ENCODE data around the gene ARHGEF17. TPM values are rescaled to one million over a fixed set of nuclear protein-coding genes. Genes with fewer than 3 reads are reported as not detected.
A peak's percentile ranks its signal among the peaks of the same experiment; 100 is the strongest.

Gene ARHGEF17, protein sequence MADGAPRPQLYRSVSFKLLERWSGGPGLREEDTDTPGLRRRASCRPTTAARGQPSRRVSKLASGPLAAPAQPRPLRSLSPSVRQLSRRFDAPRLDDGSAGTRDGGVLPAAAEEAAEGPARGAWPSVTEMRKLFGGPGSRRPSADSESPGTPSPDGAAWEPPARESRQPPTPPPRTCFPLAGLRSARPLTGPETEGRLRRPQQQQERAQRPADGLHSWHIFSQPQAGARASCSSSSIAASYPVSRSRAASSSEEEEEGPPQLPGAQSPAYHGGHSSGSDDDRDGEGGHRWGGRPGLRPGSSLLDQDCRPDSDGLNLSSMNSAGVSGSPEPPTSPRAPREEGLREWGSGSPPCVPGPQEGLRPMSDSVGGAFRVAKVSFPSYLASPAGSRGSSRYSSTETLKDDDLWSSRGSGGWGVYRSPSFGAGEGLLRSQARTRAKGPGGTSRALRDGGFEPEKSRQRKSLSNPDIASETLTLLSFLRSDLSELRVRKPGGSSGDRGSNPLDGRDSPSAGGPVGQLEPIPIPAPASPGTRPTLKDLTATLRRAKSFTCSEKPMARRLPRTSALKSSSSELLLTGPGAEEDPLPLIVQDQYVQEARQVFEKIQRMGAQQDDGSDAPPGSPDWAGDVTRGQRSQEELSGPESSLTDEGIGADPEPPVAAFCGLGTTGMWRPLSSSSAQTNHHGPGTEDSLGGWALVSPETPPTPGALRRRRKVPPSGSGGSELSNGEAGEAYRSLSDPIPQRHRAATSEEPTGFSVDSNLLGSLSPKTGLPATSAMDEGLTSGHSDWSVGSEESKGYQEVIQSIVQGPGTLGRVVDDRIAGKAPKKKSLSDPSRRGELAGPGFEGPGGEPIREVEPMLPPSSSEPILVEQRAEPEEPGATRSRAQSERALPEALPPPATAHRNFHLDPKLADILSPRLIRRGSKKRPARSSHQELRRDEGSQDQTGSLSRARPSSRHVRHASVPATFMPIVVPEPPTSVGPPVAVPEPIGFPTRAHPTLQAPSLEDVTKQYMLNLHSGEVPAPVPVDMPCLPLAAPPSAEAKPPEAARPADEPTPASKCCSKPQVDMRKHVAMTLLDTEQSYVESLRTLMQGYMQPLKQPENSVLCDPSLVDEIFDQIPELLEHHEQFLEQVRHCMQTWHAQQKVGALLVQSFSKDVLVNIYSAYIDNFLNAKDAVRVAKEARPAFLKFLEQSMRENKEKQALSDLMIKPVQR (N-terminal part only)
- polyA plus RNA-seq (2012; ENCODE audit: insufficient read length, low read depth): 5.5 TPM

DNA sequence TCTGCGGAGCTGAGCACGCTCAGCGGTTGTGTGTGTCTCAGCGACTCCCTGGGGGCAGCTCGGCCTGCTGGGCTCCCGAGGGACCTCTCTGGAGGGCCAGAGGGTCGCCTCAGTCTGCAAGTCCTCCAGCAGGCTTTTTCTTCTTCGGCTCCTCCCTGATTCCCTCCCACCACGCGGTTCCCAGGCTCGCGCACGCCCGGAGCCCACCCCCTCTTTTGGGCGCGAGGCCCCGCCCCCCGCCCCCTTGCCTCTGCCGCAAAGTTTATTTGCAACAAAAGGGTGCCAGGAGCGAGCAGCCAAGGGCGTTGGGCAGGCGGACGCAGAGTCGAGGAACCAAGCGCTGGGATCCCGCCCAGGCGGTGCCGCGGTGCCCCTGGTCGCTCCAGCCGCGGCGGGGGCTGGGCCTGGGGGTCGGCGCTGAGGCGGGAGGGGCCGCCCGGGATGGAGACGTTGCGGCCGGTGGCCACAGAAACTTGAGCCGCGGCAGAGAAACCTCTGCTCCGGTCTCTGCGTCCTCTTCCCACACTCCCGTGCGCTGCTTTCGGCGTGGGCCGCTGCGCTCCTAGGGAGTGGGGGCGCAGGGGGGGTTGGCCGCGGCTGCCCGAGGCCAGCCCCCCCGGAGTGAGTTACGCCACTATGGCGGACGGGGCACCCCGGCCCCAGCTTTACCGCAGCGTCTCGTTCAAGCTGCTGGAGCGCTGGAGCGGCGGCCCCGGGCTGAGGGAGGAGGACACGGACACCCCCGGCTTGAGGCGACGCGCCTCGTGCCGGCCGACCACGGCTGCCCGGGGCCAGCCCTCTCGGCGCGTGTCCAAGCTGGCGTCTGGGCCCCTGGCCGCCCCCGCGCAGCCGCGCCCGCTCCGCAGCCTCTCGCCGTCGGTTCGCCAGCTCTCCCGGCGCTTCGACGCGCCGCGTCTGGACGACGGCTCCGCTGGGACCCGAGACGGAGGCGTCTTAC is at the start of gene ARHGEF17:
ARHGEF17 (plus strand) TSS at position 274 of the 958 bp plus-strand sequence; CDS start at position 637, 363 bp downstream.
- TF ChIP-seq TAF1 (IDR thresholded peaks at IDR 0.05; ENCODE audit: borderline replicate concordance, insufficient read depth, low read length) (no peak), POLR2AphosphoS5 (IDR thresholded peaks at IDR 0.05; ENCODE audit: low read depth, low read length) (peak; percentile 4; the same call in 1 of the 2 replicates), FOXP2 (optimal IDR thresholded peaks at IDR 0.05; ENCODE audit: borderline replicate concordance, extremely low read depth, extremely low read length, insufficient read depth) (no peak), SIN3A (IDR thresholded peaks at IDR 0.05; ENCODE audit: borderline replicate concordance, insufficient read depth, low read length) (no peak)

DNA sequence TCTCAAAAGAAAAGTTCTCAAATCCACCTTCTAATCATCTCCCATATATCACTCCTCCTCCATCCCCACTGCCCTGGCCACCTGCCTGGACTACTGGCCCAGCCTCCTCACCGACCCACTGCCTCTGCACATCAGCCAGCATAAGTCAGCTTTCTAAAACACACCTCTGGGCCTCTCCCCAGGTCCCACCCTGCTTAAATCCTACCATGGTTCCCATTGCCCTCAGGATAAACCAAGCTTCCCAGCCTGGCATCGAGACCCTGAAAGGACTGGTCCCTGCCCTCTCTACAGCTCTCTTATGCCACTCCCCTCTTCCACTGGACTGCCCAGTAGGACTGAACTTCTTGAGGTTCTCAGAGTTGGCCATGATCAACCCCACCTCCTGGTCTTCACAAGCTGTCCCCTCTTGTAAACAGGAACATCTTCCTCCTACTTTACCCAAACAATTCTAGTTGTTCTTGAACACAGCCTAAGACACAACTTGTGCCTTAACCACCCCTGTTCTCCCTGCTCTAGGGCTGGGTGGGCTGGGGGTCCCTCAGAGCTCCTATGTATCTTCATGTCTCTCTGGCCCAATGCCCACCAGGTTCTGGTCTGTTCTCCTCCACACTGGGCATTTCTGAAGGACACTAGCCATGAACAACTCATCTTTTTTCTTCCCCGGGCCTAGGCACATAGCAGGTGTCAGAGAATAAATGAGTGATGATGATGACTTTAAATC is 48.5 kb upstream of the ARHGEF17 start:
- TF ChIP-seq POLR2AphosphoS5 (IDR thresholded peaks at IDR 0.05; ENCODE audit: low read depth, low read length) (no peak), FOXP2 (optimal IDR thresholded peaks at IDR 0.05; ENCODE audit: borderline replicate concordance, extremely low read depth, extremely low read length, insufficient read depth) (no peak), TAF1 (IDR thresholded peaks at IDR 0.05; ENCODE audit: borderline replicate concordance, insufficient read depth, low read length) (no peak), SIN3A (IDR thresholded peaks at IDR 0.05; ENCODE audit: borderline replicate concordance, insufficient read depth, low read length) (no peak)
- TF ChIP-seq, protein P1, sequence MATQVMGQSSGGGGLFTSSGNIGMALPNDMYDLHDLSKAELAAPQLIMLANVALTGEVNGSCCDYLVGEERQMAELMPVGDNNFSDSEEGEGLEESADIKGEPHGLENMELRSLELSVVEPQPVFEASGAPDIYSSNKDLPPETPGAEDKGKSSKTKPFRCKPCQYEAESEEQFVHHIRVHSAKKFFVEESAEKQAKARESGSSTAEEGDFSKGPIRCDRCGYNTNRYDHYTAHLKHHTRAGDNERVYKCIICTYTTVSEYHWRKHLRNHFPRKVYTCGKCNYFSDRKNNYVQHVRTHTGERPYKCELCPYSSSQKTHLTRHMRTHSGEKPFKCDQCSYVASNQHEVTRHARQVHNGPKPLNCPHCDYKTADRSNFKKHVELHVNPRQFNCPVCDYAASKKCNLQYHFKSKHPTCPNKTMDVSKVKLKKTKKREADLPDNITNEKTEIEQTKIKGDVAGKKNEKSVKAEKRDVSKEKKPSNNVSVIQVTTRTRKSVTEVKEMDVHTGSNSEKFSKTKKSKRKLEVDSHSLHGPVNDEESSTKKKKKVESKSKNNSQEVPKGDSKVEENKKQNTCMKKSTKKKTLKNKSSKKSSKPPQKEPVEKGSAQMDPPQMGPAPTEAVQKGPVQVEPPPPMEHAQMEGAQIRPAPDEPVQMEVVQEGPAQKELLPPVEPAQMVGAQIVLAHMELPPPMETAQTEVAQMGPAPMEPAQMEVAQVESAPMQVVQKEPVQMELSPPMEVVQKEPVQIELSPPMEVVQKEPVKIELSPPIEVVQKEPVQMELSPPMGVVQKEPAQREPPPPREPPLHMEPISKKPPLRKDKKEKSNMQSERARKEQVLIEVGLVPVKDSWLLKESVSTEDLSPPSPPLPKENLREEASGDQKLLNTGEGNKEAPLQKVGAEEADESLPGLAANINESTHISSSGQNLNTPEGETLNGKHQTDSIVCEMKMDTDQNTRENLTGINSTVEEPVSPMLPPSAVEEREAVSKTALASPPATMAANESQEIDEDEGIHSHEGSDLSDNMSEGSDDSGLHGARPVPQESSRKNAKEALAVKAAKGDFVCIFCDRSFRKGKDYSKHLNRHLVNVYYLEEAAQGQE (IDR thresholded peaks at IDR 0.05; ENCODE audit: insufficient read depth in 1 of 2, low read depth in 2 of 2, low read length in 2 of 2): no peak

DNA sequence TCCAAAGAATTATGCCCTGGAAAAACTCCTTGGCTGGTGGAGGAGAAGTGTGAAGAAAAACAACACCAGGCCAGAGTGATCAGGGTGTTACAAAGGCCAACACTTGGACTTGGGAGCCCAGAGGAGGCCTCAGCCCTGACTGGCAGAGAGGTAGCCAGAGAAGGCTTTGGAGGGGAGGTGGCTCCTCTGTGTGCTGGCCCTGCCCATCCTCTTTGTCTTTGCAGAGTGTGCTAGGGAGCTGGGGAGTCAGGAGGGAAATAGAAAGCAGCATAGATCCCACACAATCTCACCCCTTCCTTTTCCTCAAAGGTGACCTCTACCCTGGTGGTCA is 48.0 kb upstream of the ARHGEF17 start:
- TF ChIP-seq SIN3A (IDR thresholded peaks at IDR 0.05; ENCODE audit: borderline replicate concordance, insufficient read depth, low read length): no peak

DNA sequence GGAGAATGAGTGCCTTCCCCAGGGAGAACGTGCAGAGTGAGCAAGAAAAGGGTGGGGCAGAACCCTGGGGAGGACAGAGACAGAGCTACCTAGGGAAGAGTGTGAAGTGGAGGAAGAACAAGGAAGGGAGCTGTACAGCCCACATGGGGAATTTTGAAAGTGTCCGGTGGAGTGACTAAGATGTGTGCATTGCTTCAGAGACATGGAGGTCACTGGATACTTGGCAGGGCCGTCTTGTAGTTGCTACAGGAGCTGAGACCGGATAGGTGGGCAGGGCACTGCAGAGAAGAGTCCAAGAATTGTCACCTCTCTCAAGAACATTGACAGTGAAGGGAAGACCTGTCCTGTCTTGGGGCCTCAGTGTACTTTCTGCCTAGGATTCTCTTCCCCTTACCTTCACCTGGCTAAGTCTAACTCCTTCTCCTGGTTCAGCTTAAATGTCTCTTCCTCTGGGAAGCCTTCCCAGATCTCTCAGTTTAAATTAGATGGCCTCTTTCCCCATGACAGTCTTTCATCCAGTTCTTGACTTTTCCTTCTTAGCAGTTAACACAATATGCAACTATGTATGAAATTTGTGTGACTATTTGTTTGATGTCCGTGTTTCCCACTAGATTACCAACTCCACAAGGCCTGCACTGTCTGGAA is 45.1 kb upstream of the ARHGEF17 start:
- TF ChIP-seq FOXP2 (optimal IDR thresholded peaks at IDR 0.05; ENCODE audit: borderline replicate concordance, extremely low read depth, extremely low read length, insufficient read depth) (no peak), POLR2AphosphoS5 (IDR thresholded peaks at IDR 0.05; ENCODE audit: low read depth, low read length) (no peak), TAF1 (IDR thresholded peaks at IDR 0.05; ENCODE audit: borderline replicate concordance, insufficient read depth, low read length) (no peak), SIN3A (IDR thresholded peaks at IDR 0.05; ENCODE audit: borderline replicate concordance, insufficient read depth, low read length) (no peak)
- TF ChIP-seq, protein P1 (IDR thresholded peaks at IDR 0.05; ENCODE audit: insufficient read depth in 1 of 2, low read depth in 2 of 2, low read length in 2 of 2): no peak

DNA sequence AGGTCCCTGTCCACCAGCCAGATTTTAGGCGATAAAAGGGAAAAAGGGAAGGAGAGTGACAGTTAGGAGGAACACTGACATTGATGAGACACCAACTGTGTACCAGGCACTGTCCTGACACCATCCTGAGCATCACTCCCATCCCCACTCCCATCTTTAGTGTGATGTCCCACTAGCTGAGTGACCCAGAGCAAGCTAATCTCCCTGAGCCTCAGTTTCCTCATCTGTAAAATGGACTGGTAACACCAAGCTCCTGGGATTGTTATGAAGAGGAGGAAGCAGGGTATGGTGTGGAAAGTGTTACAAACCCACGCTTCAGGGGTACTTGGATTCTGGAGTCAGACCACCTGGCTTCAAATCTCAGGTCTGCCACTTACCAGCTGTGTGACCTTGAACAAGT is 44.4 kb upstream of the ARHGEF17 start:
- TF ChIP-seq POLR2AphosphoS5 (IDR thresholded peaks at IDR 0.05; ENCODE audit: low read depth, low read length): no peak
- no peak for TF ChIP-seq SIN3A (IDR thresholded peaks at IDR 0.05; ENCODE audit: borderline replicate concordance, insufficient read depth, low read length)
- TF ChIP-seq FOXP2 (optimal IDR thresholded peaks at IDR 0.05; ENCODE audit: borderline replicate concordance, extremely low read depth, extremely low read length, insufficient read depth): no peak
- no peak for TF ChIP-seq TAF1 (IDR thresholded peaks at IDR 0.05; ENCODE audit: borderline replicate concordance, insufficient read depth, low read length)
- TF ChIP-seq, protein P1 (IDR thresholded peaks at IDR 0.05; ENCODE audit: insufficient read depth in 1 of 2, low read depth in 2 of 2, low read length in 2 of 2): no peak
